OCI-LY3 (cell line): ENCODE results near the gene RAB36.

Experiments used
- H2AFZ ChIP-seq: fragments of 200-600, 300-600 bp; shearing (Covaris generic); 2 replicates; pipeline ENCODE4 v1.6.0; 2014; ENCODE audit warnings: antibody characterized with exemption, low read depth, low read length
- H3K27ac ChIP-seq: fragments of 200-600, 300-600 bp; sonication (generic); 2 replicates; pipeline ENCODE4 v1.5.1; 2014; ENCODE audit warnings: mild to moderate bottlenecking, low read length, moderate library complexity, mixed read lengths
- H3K27me3 ChIP-seq: fragments of 200-600, 300-600 bp; sonication (generic); 2 replicates; pipeline ENCODE4 v1.6.1; 2014; ENCODE audit warnings: low read depth, low read length, mixed read lengths
- H3K36me3 ChIP-seq: fragments of 200-600, 300-600 bp; sonication (generic); replicated peaks from 2 replicates; pipeline ENCODE3; 2014; ENCODE audit warnings: low read depth, low read length, mixed read lengths
- H3K4me1 ChIP-seq: fragments of 300-600, 200-600 bp; sonication (generic); 2 replicates; pipeline ENCODE4 v1.6.1; 2014; ENCODE audit warnings: low read length, mixed read lengths
- H3K4me2 ChIP-seq: fragments of 200-600, 300-600 bp; sonication (generic); 2 replicates; pipeline ENCODE4 v1.6.1; 2014; ENCODE audit warnings: low read length, mixed read lengths
- H3K4me3 ChIP-seq: fragments of 300-600, 200-600 bp; sonication (generic); 2 replicates; pipeline ENCODE4 v1.5.1; 2014; ENCODE audit warnings: antibody characterized with exemption, mild to moderate bottlenecking, low read length, moderate library complexity
- H3K79me2 ChIP-seq: fragments of 300-600, 200-600 bp; shearing (Covaris generic); 2 replicates; pipeline ENCODE4 v1.6.1; 2014; ENCODE audit warnings: mild to moderate bottlenecking, low read length, mixed read lengths
- H3K9ac ChIP-seq: fragments of 300-600, 200-600 bp; shearing (Covaris generic); 2 replicates; pipeline ENCODE4 v1.6.0; 2014; ENCODE audit warnings: mild to moderate bottlenecking, low read length, moderate library complexity
- H3K9me3 ChIP-seq: fragments of 200-600, 300-600 bp; shearing (Covaris generic); 2 replicates; pipeline ENCODE4 v1.6.1; 2014; ENCODE audit warnings: low read length, mixed read lengths; ENCODE audit not compliant: insufficient read depth
- H4K20me1 ChIP-seq: fragments of 200-600, 300-600 bp; sonication (generic); 2 replicates; pipeline ENCODE4 v1.6.1; 2016; ENCODE audit warnings: low read length, mixed read lengths; ENCODE audit not compliant: insufficient read depth
- EZH2phosphoT487 ChIP-seq: fragments of 200-600 bp; shearing (Covaris generic); IDR thresholded peaks from 2 replicates; pipeline ENCODE4 v1.6.1; 2018; ENCODE audit warnings: antibody characterized with exemption, mixed run types, low read depth
- TF ChIP-seq, protein P1 (sequence below): fragments of 200-600, 300-600 bp; sonication (generic); IDR thresholded peaks from 2 replicates; pipeline ENCODE4 v1.5.1; 2014; ENCODE audit warnings: antibody characterized with exemption, low read length, low read depth

RAB36 gene

DNA sequence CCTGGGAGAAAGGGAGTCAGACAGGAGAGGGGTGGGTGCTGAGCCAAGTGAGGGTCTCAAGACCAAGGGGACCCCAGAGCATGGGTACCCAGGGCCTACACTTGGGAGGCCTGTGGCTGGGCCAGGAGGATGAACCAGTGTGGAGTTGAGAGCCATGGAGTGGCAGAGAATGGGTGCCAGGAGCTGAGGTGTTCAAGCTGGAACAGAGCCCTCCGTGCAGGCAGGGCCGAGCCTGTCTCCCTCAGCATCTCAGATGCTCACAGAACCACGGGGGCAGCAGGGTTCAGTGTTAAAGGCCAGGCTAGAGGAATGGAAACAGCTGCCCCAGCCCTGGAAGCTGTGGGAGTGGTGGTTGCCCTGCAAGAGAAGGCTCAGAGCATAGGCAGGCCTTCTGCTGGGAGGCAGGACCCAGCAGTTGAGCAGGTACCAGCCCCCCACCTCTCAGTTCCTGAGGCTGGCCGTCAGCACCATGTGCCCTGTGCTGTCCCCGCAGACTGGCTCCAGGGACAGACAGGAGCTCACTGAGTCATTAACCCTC, 35.8 kb upstream of the RAB36 start:
- H3K79me2 ChIP-seq: no peaks in the 10 kb centered on the region
- peaks cover 39% of the 10 kb centered on the region for H3K36me3 ChIP-seq
- H3K4me3 ChIP-seq: no peak overlapping the region
- no peaks in the 10 kb centered on the region for H3K27me3 ChIP-seq
- H4K20me1 ChIP-seq: peaks cover 94% of the 10 kb centered on the region
- no peak overlapping the region for H2AFZ ChIP-seq
- H3K9ac ChIP-seq: no peak overlapping the region
- TF ChIP-seq EZH2phosphoT487: no peak
- TF ChIP-seq, protein P1, sequence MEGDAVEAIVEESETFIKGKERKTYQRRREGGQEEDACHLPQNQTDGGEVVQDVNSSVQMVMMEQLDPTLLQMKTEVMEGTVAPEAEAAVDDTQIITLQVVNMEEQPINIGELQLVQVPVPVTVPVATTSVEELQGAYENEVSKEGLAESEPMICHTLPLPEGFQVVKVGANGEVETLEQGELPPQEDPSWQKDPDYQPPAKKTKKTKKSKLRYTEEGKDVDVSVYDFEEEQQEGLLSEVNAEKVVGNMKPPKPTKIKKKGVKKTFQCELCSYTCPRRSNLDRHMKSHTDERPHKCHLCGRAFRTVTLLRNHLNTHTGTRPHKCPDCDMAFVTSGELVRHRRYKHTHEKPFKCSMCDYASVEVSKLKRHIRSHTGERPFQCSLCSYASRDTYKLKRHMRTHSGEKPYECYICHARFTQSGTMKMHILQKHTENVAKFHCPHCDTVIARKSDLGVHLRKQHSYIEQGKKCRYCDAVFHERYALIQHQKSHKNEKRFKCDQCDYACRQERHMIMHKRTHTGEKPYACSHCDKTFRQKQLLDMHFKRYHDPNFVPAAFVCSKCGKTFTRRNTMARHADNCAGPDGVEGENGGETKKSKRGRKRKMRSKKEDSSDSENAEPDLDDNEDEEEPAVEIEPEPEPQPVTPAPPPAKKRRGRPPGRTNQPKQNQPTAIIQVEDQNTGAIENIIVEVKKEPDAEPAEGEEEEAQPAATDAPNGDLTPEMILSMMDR: no peak
- H3K4me1 ChIP-seq: no peaks in the 10 kb centered on the region
- no peaks in the 10 kb centered on the region for H3K9me3 ChIP-seq
- no peak overlapping the region for H3K27ac ChIP-seq
- H3K4me2 ChIP-seq: no peak overlapping the region

DNA sequence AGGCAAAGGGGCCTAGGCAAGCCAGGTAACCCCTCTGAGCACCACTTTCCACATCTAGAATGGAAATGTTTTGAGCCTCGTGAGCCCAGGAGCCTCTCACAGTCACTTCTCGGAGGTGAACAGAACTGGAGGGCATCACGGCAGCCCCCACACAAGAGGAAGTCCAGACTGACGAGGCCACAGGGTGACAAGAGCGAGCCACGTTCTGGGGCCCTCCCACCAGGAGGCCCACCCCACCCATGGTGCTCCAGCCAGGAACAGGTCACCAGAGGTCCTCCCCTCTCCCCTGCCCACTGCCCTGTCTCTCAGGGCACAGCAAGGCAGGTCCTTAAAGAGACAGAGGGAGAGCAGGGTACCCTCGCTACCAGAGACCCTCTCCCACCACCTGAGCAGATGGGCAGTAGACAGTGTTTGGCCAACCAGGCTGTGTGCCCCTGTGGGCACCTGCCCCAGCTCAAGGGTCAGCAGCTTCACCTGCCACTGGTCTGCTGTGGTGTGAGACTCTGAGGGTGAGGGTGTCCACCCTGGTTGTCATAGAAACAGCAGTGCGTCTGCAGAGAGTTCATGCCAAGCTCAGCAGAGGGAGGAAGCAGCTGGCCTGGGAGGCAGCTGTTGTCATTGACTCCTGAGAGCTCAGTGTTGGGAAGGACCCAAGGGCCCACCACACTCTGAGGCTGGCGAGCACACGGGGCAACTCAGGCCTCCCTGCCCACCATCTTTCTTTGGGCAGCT, 34.9 kb upstream of the RAB36 start:
- Histone ChIP-seq H2AFZ (no peak overlapping the region), H3K27me3 (no peaks in the 10 kb centered on the region), H3K9me3 (no peaks in the 10 kb centered on the region), H3K4me1 (no peaks in the 10 kb centered on the region), H3K4me3 (no peak overlapping the region), H3K79me2 (no peaks in the 10 kb centered on the region), H4K20me1 (peaks cover 95% of the 10 kb centered on the region), H3K4me2 (no peak overlapping the region), H3K36me3 (peaks cover 39% of the 10 kb centered on the region), H3K9ac (no peak overlapping the region), H3K27ac (no peak overlapping the region)
- no peak for TF ChIP-seq EZH2phosphoT487
- TF ChIP-seq, protein P1: no peak

DNA sequence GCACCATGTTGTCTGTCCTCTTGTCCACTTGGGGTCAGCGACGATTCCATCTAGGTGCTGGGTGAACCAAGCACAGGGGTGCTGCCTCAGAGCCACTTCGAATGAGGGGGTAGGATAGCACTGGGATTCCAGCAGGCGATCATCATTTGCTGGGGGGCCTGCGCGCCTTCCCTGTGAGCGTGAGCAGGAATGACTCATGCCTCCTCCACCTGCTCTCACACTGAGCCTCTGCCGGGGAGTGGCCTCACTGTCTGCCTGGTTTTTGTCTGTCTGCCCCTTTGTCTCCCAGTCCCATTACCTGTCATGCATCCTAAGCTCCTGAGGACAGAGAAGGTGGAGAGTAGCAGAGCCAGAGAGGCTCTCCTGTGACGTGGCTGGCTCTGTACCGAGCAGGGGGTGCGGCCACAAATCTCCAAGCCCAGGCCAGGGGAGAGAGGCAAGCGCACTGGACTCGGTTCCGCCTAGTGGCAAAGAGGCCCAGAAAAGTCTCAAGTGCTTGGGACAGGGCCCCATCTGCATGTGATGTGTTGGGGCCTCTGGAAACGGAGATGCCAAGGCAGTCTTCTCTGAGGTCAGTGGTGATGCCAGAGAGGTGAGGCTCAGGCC, 34.3 kb upstream of the RAB36 start:
- Histone ChIP-seq H3K27ac (no peak overlapping the region), H3K36me3 (peaks cover 34% of the 10 kb centered on the region)
- no peak for TF ChIP-seq EZH2phosphoT487
- TF ChIP-seq, protein P1: no peak

DNA sequence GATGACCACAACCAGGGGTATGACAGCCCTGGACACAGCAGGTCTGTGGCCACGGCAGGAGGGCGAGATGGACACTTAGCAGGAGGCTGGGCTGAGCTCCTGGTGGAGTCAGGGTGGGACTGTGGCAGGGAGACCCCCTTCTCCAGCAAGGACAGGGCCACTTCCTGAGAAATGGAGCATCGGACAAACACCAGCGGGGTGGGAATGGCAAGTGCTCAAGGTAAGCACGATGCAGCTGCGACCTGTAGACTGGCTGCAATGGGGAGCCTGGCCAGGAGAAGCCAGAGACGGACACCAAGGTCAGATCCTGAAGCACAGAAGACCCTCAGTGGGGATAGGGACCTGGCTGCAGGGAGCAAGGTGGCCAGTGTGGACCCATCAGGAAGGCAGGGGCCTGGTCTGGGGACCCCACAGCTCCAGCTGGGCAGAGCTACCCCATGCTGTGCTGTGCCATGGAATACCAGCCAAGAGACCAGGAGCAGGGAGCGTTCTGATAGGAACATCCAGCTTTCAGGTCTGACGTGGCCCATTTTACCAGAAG, 32.7 kb upstream of the RAB36 start:
- no peak overlapping the region for H3K4me2 ChIP-seq
- no peak overlapping the region for H3K27ac ChIP-seq
- no peaks in the 10 kb centered on the region for H3K9me3 ChIP-seq
- TF ChIP-seq, protein P1: no peak
- TF ChIP-seq EZH2phosphoT487: no peak
- peaks cover 80% of the 10 kb centered on the region for H4K20me1 ChIP-seq
- no peak overlapping the region for H3K4me3 ChIP-seq
- no peaks in the 10 kb centered on the region for H3K27me3 ChIP-seq
- no peaks in the 10 kb centered on the region for H3K79me2 ChIP-seq
- no peak overlapping the region for H3K9ac ChIP-seq
- no peak overlapping the region for H2AFZ ChIP-seq
- H3K36me3 ChIP-seq: peaks cover 19% of the 10 kb centered on the region
- no peaks in the 10 kb centered on the region for H3K4me1 ChIP-seq

More for the DNA sequence above, 34.3 kb upstream of the RAB36 start:
- Histone ChIP-seq H4K20me1 (peaks cover 92% of the 10 kb centered on the region), H3K4me1 (no peaks in the 10 kb centered on the region), H3K79me2 (no peaks in the 10 kb centered on the region), H3K4me3 (no peak overlapping the region), H3K9ac (no peak overlapping the region), H3K9me3 (no peaks in the 10 kb centered on the region), H3K27me3 (no peaks in the 10 kb centered on the region), H2AFZ (no peak overlapping the region), H3K4me2 (no peak overlapping the region)
